HG03045 (cell line): ENCODE results near the gene SEMA3F.
"Not testable (repeated sequence)": the region's sequence is repeated elsewhere in the genome, so short reads cannot be mapped to it uniquely, and the experiment has no call there.

ENCODE experiments used
- ATAC-seq: cut with Tn5 transposase; IDR thresholded peaks from one replicate; pipeline ENCODE4 v1.9.1; 2021; ENCODE audit warnings: mild to moderate bottlenecking, moderate library complexity; ENCODE audit not compliant: unreplicated experiment

The SEMA3F gene

GRCh38 chr3:50227390-50228183, 72.5 kb downstream of the SEMA3F start:
- peak; percentile 82 for ATAC-seq

DNA sequence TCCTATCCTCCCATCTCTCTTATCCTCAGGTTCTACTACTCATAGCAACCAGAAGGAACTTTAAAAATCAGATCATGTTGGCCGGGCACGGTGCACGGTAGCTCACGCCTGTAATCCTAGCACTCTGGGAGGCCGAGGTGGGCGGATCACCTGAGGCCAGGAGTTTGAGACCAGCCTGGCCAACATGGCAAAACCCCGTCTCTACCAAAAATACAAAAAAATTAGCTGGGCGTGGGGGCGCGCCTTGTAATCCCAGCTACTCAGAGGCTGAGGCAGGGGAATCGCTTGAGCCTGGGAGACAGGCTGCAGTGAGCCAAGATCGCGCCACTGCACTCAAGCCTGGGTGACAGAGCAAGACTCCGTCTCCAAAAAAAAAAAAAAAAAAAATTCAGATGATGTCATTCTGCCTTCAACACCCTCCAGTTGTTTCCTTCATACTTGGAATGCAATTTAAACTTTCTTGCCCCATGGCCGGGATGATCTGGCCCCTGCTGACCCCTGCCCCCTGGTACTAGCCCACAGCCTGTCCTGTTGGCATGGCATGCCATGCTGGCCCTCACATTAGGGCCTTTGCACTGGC, 73.2 kb downstream of the SEMA3F start:
- not testable (repeated sequence) for ATAC-seq

GRCh38 chr3:50229490-50229889, 74.4 kb downstream of the SEMA3F start:
- ATAC-seq: no peak

- ATAC-seq: no peak
Observed at GRCh38 chr3:50230104-50230793, 75.1 kb downstream of the SEMA3F start.

- ATAC-seq: no peak
Observed at GRCh38 chr3:50230794-50231125, 75.6 kb downstream of the SEMA3F start.

- ATAC-seq: no peak
Observed at GRCh38 chr3:50231581-50231980, 76.5 kb downstream of the SEMA3F start.

- ATAC-seq: no peak
Observed at GRCh38 chr3:50232303-50232702, 77.2 kb downstream of the SEMA3F start.

GRCh38 chr3:50233176-50233575, 78.1 kb downstream of the SEMA3F start:
- ATAC-seq: no peak

DNA sequence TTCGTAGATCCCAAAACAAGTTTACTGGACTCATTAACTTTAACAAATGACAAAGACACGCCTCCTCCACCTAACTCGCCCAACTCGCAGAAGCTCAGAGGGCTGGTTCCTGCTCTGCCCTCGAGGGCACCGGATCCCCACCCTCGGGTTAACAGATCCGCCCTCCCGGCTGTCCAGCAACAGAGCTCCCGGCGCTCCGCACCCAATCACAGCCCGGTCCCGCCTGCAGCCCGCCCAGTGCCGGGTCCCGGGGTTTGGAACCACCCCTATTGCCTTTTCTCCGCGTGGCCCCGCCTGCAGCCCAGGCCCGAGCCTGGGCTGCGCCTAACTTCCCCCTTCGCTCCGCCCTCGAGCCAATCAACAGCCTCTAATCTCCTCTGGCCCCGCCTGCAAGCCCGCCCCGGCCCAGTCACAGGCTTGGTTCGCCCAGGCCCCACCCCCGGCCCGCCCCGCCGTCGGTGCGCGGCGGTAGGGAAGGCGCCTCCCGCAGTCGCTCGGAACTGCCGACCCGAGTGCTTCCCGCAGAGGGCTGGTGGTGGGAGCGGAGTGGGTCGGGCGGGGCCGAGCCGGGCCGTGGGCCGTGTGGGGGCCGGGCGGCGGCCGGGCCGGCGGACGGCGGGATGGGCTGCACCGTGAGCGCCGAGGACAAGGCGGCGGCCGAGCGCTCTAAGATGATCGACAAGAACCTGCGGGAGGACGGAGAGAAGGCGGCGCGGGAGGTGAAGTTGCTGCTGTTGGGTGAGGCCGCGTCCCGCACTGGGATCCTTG, 80.8 kb downstream of the SEMA3F start, which contains the start of gene GNAI2:
GNAI2 (plus strand) TSS at position 489 of the 768 bp plus-strand sequence; CDS start at position 621, 132 bp downstream.
- ATAC-seq: peak; percentile 93

DNA sequence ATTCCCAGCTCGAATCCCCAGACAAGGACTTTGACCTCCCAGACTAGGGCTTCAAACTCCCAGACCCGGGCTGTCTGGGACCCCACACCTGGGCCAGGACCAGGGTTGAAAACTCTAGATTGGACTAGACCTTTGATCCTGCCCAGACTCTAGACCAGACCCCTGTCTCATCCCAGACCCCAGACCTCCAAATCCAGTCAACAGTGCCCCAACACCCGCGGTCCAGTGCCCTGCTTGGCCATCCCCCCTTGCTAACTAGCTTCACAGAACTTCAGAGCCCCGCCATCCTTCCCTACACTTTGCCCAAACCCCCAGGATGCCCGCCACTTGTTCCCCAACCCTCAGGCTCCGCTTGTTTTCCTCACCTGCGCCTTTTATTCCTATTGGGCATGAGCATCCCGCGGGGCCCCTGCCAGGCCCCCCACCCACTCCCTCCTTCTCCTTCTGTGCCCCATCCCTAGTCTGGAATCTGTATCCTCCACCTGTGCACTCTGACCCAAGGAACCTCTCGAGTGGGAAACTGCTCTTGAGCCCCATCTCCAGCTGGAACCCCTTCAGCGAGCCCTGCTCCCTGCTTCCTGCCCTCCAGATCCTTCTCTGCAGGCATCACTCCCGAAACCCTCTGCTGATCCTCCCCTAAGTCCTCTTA, 81.5 kb downstream of the SEMA3F start:
- ATAC-seq: no peak

DNA sequence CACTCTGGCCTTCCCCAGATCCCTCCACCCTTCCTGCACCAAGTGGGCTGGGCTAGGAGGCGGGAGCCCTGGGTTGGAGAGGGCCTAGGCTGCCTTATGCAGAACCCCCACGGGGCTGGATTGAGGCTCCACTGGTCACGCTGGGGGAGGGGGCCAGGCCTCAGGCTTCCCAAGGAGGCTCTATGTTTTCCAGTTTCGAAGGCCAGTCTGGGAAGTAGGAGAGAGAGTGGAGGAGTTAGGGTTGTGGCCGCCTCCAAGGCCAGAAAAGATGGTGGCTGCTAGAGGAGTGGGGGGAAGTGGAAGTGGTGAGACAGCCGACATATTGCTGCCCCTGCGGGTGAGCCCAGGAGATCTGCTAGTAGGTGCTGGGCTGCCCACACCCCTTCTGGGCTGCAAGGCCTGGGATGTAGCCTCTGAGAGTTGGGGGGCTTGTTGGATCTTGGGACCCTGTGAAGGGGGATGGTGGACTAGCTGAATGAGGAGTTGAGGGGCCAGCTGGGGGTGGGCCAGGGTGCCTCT, 82.1 kb downstream of the SEMA3F start:
- ATAC-seq: no peak

GRCh38 chr3:50237754-50238548, 82.8 kb downstream of the SEMA3F start:
- ATAC-seq: no peak

DNA sequence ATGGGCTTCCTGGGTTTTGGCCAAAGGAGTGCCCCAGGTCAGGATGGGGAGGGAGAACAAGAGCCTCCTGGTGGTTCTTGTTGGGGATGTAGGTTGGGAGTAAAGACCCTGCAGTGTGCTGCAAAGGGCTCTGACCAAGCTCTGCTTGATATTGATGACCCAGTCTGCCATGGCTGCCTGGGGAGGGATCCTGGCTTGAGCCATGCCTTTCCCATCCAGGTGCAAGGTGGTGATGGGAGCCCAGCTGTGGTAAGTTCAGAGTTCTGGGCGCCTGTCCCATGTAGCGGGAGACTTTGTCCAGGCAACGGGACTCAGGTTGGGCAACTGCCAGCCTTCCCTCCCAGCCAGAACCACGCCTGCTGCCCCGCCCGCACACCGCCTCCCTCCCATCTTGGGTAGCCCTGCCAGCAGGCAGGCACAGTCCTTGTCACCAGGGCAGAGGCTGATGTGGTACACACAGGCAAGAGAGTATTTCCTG, 83.5 kb downstream of the SEMA3F start:
- ATAC-seq: no peak
